HG02870 (cell line): ENCODE results near the gene TRMT1L.

Experiments
- ATAC-seq: cut with Tn5 transposase; IDR thresholded peaks from one replicate; pipeline ENCODE4 v1.9.1; 2021; ENCODE audit warnings: mild to moderate bottlenecking, moderate library complexity; ENCODE audit not compliant: unreplicated experiment

The TRMT1L gene

DNA sequence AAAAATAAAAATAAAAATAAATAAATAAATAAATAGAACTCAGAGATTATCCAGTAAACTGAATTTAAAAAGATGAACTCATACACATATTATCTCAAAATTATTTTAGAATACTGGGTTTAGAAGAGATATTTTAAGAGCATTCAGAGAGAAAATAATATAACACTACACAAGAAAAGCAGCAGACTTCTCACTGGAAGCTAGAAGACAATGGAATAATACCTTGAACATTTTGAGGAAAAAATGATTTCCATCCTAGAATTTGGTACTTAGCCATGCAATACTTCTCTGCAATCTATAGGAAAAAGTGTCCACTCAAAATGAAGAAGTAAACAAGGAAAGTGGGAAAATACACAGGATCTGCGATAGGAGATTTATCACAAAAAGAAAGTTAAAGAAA lies 24.2 kb downstream of the TRMT1L start:
- no peak for ATAC-seq

DNA sequence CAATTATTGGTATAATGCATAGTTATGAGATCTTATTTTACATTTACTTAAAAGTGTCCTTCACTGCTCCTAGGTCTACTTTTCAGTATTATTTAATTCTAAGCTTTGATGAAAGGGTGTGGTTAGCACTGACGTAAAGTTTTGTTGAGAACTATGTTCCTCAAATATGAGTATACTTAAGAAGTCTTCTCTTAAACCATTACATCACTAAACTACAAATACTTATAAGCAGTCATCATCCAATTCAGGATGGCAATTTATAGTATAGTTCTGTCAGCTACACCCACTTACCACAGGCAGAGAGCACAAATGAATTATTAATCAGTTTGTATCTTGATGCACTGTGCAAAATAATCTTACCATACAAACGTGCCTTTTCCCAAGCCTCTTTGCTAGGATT lies 27.0 kb downstream of the TRMT1L start:
- no peak for ATAC-seq

DNA sequence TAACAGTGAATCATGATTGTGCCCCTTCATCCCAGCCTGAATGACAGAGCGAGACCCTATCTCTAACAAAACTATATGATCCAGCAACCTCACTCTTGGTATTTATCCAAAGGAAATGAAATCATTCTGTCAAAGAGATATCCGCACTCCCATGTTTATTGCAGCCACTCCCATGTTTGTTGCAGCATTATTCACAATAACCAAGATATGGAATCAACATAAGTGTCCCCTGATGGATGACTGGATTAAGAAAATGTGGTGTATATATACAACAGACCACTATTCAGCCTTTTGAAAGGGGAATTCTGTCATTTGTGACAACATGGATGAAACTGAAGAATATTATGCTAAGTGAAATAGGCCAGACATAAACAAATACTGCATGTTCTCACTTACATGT lies 44.4 kb downstream of the TRMT1L start:
- no peak for ATAC-seq

DNA sequence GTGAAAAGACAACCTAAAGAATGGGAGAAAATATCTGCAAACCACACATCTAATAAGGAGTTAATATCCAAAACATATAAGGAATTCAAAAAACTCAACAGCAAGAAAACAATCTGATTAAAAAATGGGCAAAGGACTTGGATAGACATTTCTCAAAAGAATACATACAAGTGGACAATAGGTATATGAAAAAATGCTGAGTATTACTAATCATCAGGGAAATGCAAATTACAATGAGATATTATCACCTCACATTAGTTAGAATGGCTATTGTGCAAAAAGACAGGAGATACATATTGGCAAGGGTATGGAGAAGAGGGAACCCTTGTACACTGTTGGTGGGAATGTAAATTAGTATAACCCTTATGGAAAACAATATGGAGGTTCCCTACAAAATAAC lies 44.9 kb downstream of the TRMT1L start:
- ATAC-seq = no peak

DNA sequence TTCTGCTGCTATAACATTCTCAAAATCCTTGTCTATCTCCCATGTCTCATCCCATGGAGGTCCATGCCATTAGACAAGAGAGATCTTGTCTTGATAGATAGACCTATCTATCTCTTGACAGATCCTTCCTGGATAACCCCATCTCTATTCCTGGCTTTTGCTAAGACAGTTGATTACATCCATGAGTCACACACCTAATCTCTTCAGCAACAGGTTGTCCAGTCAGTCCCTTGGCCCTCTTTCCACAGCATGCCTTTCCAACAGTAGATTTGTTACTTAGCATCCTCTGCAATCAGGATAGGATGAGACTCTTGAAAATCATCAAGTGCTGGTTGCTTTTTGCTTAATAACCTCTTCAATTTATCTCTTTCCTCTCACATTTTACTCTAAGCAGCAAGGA lies 46.6 kb downstream of the TRMT1L start:
- no peak for ATAC-seq

DNA sequence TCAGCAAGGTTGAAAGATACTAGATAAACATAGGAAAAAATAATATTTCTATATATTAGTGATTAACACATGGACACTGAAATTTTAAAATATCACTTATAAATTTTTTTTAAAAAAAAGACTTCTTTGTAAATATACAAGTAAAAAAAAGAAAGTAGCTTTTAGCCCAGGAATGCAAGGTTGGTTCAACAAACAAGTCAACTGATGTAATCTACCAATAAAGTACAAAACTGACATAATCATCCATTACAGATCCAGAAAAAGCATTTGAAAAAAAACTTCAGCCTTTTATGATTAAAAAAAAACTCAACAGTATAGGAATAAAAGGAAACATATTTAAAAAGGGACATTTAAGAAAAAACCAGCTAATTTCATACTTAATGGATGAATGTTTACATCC lies 48.4 kb downstream of the TRMT1L start:
- ATAC-seq = no peak

DNA sequence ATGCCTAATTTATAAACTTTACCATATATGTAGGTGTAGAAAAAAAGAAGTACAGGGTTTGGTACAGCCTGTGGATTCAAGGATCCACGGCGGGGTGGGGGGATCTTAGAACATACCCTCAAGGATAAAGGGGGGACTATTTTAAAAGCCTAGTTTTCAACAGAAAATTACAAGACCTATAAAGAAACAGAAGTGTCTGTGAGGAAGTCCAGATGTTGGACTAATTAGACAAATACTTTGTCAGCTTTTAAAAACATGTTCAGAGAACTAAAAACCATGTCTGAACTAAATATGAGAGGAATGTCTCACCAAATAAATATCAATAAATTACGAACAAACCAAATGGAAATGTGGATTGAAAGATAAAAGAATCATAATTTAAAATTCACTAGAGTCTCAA lies 51.6 kb downstream of the TRMT1L start:
- ATAC-seq = no peak

DNA sequence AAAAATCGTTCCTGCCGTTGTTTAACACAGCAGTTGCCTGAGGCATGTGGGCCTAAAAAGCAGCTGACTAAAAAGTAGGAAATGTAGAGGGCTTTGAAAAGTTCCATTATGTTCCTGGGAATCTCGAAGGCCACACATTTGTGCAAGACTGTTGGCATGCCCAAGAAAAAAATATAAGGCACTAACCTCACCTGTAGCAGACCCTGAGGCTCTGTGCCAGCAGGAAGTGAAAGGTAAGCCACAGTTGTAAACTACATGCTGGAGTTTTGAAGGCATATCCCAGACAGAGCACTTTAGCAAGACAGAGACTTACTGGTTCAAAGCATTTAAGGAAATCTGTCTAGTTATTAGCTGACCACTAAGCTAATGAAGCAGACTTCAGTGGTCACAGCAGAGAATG lies 52.7 kb downstream of the TRMT1L start:
- no peak for ATAC-seq

DNA sequence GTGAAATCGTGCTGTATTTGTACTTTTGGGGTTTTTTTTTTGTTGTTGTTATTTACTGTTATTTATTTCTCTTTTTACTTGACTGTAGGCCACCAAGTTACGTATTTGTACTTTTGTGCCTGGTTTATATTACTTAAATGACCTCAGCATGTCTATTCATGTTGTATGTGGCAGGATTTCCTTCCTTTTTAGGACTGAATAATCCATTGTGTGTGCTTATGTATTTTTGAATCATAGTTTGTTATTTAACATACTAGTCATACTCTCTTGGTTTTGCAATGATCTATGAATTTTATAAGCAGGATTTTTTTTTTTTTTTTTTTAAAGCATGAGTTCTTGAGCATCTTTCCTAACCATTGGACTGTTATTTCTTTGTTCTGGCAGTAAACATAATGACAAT lies 60.2 kb downstream of the TRMT1L start:
- ATAC-seq = no peak

DNA sequence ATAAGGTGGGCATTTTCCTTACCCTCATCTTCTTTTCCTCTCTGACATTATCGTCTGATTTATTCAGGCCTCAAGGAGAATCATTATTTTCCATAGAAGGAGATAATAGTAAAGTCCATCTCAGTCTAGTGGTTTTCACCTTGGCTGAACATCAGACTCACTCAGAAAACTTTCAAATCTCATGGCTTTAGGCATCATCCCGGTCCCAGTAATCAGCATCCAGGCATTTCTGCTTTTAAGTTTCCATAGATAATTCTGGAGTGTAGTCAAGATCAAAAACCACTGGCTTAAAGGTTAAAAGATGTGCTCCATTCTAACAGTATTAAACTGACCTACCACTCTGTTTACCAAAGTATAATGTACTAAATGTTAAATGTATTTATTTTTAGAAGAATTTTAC lies 62.0 kb downstream of the TRMT1L start:
- no peak for ATAC-seq

DNA sequence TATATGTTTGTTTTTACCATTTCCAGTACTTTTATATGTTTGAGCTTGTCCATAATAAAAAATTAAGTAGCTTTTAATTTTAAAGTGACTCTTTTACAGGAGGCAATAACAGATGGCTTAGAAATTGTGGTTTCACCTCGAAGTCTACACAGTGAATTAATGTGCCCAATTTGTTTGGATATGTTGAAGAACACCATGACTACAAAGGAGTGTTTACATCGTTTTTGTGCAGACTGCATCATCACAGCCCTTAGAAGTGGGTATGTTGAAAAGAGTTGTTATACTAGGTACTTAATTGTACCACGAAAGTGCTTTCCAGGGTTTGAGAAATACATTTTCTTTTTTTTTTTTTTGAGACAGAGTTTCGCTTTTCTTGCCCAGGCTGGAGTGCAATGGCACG lies 65.3 kb downstream of the TRMT1L start:
- ATAC-seq = no peak

DNA sequence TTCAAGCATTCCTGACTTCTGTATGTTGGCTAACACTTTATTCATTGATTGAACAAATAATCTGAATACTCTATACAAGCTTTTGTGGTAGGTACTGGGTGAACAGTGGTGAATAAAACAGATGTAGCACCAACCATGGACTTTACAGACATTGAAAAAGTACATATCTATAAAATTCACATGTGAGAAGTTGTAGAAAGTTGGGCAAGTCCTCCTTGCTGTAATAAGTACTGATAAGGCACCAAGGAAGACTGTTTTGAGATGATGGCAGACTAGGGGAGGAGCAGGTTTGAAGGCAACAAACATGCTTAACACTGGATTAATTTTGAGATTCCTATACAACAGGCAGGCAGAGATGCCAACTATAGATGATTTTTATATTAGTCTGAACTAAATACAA lies 69.0 kb downstream of the TRMT1L start:
- ATAC-seq = no peak

DNA sequence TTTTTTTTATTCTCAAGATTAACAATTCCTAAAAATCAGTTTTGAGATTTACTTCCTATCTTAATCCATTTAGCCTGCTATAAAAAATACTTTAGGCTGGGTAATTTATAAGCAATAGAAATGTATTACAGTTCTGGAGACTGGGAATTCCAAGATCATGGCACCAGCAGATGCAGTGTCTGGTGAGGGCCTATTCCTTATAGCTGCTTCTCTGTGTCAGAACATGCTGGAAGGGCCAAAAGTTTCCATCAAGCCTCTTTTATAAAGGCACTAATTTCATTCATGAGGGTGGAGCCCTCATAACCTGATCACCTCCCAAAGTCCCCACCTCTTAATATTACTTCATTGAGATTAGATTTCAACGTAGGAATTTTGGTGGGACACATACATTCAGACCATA lies 69.7 kb downstream of the TRMT1L start:
- ATAC-seq = no peak

DNA sequence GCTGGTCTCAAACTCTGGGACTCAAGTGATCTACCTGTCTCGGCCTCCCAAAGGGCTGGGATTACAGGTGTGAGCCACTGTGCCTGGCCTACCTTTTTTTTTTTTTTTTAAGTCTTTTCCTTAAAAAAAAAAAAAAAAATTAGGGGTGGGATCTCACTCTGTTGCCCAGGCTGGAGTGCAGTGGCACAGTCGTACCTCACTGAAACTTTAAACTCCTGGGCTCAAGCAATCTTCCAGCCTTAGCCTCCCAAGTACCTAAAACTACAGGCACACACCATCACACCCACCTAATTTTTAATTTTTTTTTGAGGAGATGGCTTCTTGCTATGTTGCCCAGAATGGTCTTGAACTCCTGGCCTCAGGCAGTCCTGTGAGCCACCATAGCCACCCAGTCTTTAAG lies 72.9 kb downstream of the TRMT1L start:
- ATAC-seq = no peak

DNA sequence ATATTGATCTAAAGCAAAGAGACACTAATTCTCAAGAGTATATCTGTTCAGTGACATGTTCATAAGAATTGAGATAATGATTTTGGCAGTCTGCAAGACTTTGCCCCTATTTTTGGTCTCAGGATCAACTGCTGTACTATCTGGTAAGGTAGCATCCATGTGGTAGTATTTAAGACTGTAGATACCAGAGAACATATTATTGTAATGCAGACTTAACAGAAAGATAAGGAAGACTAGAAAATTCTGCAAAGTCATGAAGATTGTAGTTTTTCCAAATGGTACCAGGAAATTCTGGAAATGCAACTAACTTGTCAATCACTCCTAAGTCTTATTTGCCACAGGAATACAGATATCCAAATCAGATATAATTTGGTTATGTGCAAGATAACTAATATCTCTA lies 76.3 kb downstream of the TRMT1L start:
- ATAC-seq = no peak

DNA sequence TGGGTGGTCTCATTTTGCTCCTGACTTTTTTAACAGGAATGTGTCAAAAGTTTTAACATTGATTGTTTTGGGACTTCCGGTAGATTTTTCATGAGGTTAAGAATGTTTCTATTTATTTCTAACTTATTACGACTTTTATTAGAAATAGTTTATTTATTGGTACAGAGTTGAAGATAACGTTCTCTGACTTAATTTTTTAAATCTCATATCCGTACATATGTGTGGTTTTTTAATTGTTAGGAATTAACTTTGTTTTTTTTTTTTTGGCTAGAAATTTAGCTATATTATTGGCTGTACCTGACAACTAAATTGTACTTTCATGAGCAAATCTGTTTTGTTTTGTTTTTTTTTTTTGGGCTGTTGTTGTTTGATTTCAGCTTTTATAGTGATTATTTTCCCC lies 79.4 kb downstream of the TRMT1L start:
- no peak for ATAC-seq

DNA sequence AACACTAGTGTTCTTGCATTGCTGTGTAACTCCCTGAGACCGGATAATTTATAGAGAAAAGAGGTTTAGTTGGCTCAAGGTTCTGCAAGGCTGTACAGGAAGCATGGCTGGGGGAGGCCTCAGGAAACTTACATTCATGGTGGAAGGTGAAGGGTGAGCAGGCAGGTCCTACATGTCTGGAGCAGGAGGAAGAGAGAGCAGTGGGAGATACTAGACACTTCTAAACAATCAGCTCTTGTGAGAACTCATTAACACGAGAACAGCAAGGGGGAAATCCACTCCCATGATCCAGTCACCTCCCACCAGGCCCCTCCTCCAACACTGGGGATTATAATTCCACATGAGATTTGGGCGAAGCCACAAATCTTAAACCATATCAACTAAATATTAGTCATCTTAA lies 81.3 kb downstream of the TRMT1L start:
- no peak for ATAC-seq

DNA sequence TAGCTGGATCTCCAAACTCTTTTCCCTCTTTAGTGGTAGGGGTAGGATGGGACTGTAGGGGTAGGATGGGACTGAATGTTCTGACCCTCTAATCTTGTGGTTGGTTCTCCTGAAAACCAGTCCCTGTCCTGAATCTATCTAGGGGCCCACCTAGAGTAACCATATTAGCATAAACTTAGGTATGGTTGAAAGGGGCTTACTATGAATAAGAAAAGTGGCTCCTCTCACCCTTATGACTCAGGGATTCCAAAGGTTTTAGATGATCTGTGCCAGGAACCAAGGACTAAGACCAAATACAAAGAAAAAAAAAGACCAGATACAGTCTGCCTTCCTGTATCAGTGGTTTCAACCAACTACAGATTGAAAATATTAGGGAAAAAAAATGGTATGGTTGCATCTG lies 82.4 kb downstream of the TRMT1L start:
- no peak for ATAC-seq

DNA sequence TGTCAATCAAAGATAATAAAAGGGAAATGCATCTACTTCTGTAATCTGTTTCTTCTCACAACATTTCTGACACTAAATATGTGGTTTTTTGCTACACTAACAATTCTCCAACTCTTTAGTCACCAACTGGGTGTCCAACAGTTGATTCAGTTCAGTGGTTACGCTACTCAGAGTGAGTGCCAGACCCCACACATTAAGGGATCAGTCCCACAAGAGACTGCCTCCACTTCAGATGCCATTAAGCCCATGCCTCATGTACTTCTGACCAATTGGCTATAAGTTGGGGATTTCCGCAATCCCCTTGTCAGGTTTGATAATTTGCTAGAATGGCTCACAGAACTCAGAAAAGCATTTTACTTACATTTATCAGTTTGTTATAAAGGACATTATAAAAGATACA lies 83.0 kb downstream of the TRMT1L start:
- ATAC-seq = no peak

DNA sequence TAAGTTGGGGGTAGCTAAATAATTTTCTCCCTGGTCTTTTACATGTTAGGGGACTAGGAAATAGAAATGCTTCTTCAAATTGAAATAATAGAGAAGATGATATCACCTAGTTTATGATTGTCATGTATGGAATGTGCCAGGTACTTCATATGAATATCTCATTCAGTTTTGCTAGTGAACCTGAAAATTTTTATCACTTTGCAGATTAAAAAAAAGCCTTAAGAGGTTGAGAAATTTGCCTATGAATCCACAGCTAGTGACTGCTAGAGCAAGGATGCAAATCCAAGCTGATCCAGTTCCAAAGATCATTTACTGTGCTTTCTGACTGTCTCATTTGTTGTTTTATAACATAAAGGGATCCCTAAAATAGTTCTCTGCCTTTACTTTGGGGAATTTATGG lies 86.7 kb downstream of the TRMT1L start:
- ATAC-seq = no peak

DNA sequence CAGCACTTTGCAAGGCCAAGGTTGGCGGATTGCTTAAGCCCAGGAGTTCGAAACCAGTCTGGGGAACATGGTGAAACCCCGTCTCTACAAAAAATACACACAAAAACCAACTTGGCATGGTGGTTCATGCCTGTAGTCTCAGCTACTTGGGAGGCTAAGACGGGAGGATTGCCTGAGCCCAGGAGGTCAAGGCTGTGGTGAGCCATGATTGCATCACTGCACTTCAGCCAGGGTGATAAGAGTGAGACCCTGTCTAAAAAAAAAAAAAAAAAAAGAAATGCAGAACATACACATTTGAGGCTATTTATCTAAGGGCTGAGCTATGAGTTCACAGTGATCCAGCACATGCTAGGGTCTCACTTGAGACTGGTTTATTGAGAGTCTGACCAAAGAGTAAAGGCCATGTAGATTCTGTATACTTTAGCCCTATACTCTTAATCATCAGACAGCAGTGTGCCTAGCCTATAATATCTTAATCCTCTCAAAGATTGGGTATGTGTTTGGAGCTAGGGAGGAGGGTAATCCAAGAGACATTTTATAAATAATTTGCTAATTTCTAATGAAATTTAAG lies 87.5 kb downstream of the TRMT1L start:
- ATAC-seq = no peak

DNA sequence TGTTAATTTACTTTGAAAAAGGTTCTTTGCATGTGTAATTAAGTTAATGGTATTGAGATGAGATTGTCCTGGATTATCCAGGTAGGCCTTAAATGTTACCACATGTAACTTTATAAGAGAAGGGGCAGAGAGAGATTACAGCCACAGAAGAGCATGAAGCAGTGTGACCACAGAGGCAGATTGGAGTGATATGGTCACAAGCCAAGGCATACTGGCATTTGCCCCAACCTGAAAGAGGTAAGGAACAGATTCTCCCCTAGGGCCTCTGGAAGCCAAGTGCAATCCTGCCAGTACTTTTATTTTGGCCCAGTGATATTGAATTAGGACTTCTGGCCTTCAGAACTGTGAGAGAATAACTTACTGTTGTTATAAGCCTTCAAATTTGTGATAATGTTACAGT lies 88.4 kb downstream of the TRMT1L start:
- ATAC-seq = no peak
